Measurements from ENCODE around the gene ILDR1. TPM values are rescaled to one million over a fixed set of nuclear protein-coding genes. Genes with fewer than 3 reads are reported as not detected.

ILDR1 gene
- polyA plus RNA-seq (2013, experiment 1 of 2) = 0.06 TPM
- polyA plus RNA-seq (2013, experiment 2 of 2) = 0.03 TPM

DNA sequence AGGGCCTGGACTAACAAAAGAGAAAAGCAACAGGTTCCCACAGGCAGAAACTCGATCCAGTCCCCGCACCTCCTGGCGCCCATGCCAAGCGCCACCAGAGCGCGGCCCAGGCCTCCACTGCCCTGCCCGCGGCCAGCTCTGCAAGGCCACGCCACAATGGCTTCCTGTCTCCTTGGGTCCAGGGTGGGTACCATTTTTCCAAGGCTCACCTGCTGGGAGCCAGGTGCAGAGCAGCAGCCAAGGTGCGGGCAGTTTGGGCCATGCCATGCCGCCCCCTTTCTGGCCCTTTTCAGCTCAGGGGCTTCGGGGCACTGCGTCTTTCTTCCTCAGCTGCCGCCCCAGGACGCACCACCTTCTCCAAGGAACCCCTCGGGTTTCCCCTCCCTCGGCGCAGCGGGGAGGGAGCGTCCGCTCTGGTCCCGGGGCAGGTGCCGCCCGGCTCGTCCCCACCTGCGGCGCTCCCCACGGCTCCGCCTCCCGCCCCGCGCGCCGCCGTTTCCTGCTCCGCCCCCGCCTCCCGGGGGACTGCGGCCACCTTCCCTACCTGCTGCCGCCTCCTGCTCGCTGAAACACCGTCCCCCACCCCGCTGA lies at the start of gene ILDR1:
Gene ILDR1 (minus strand): TSS at position 437 of the 591 bp plus-strand sequence. CDS start 170 bp downstream, at position 267.
- H3K18ac ChIP-seq (ENCODE audit: low read length) = peak within 1 kb of the TSS; percentile 91
- no peak within 1 kb of the TSS for H3K14ac ChIP-seq (ENCODE audit: low read length)
- H3K27ac ChIP-seq (replicated peaks; ENCODE audit: low read length) = no peak within 1 kb of the TSS
- H2AK5ac ChIP-seq (ENCODE audit: low read depth, low read length) = no peak within 1 kb of the TSS
- H3K9me3 ChIP-seq (replicated peaks in 1 of 2; ENCODE audit: control insufficient read depth in 2 of 2, insufficient read depth in 1 of 2, low read depth in 1 of 2, low read length in 2 of 2) = no peaks in the 10 kb centered on the region
- no peaks in the 10 kb centered on the region for H3K36me3 ChIP-seq (replicated peaks in 1 of 2; ENCODE audit: control insufficient read depth in 2 of 2, insufficient read depth in 2 of 2, low read length in 2 of 2)
- no peaks in the 10 kb centered on the region for H3K79me1 ChIP-seq (ENCODE audit: low read depth, low read length)
- peak within 1 kb of the TSS; percentile 82 for H4K8ac ChIP-seq (ENCODE audit: low read depth, low read length)
- H3K23ac ChIP-seq (ENCODE audit: low read depth, low read length, poor library complexity) = peak within 1 kb of the TSS; percentile 80
- peak within 1 kb of the TSS in 1 of 2 donors; percentile 85 for H3K4me3 ChIP-seq (ENCODE audit: low read length in 2 of 2)
- no peak within 1 kb of the TSS for H2BK15ac ChIP-seq (ENCODE audit: low read length)
- no peak within 1 kb of the TSS for H2BK5ac ChIP-seq (ENCODE audit: low read length)
- H3K4me2 ChIP-seq (ENCODE audit: insufficient read depth, low read length, poor library complexity, severe bottlenecking) = peak within 1 kb of the TSS; percentile 94
- H3K4me1 ChIP-seq (ENCODE audit: control insufficient read depth in 2 of 2, insufficient read depth in 1 of 2, low read depth in 1 of 2, low read length in 2 of 2) = peaks cover 0 to 1% of the 10 kb centered on the region in 2 donors
- no CpG with 5 or more reads among the region's 43 CpGs for WGBS, 2 donors (ENCODE audit: extremely low coverage in 2 of 2, insufficient read length in 2 of 2, insufficient replicate concordance in 1 of 2)
- no peak within 1 kb of the TSS for H3K4ac ChIP-seq (ENCODE audit: low read length)
- H4K91ac ChIP-seq (ENCODE audit: low read depth, low read length, poor library complexity) = no peak within 1 kb of the TSS
- H2AFZ ChIP-seq (ENCODE audit: low read length) = peak within 1 kb of the TSS; percentile 43
- no peak within 1 kb of the TSS for H2BK12ac ChIP-seq (ENCODE audit: low read length)
- peaks cover 0 to 17% (median 15%) of the 10 kb centered on the region in 3 experiments for H3K27me3 ChIP-seq (ENCODE audit: control insufficient read depth in 3 of 3, insufficient read depth in 3 of 3, low read depth in 1 of 3, low read length in 3 of 3)
- no peak within 1 kb of the TSS for H2BK120ac ChIP-seq (ENCODE audit: low read depth, low read length)
- no peak within 1 kb of the TSS for H3K9ac ChIP-seq (ENCODE audit: low read depth, low read length, poor library complexity)
- DNase-seq (ENCODE audit: low spot score) = no peak

- Histone ChIP-seq H3K4me1 (ENCODE audit: control insufficient read depth in 2 of 2, insufficient read depth in 1 of 2, low read depth in 1 of 2, low read length in 2 of 2) (no peaks in the 10 kb centered on the region), H2BK5ac (ENCODE audit: low read length) (no peak overlapping the region), H3K18ac (ENCODE audit: low read length) (no peak overlapping the region), H2AK5ac (ENCODE audit: low read depth, low read length) (no peak overlapping the region), H2AFZ (ENCODE audit: low read length) (no peak overlapping the region), H3K9me3 (replicated peaks in 1 of 2; ENCODE audit: control insufficient read depth in 2 of 2, insufficient read depth in 1 of 2, low read depth in 1 of 2, low read length in 2 of 2) (peaks cover 0 to 3% of the 10 kb centered on the region in 2 donors), H3K27ac (replicated peaks; ENCODE audit: low read length) (no peak overlapping the region), H2BK120ac (ENCODE audit: low read depth, low read length) (no peak overlapping the region), H3K9ac (ENCODE audit: low read depth, low read length, poor library complexity) (no peak overlapping the region), H3K27me3 (ENCODE audit: control insufficient read depth in 3 of 3, insufficient read depth in 3 of 3, low read depth in 1 of 3, low read length in 3 of 3) (no peaks in the 10 kb centered on the region), H2BK12ac (ENCODE audit: low read length) (no peak overlapping the region), H3K14ac (ENCODE audit: low read length) (no peak overlapping the region), H4K8ac (ENCODE audit: low read depth, low read length) (no peak overlapping the region), H3K23ac (ENCODE audit: low read depth, low read length, poor library complexity) (no peak overlapping the region), H3K36me3 (replicated peaks in 1 of 2; ENCODE audit: control insufficient read depth in 2 of 2, insufficient read depth in 2 of 2, low read length in 2 of 2) (no peaks in the 10 kb centered on the region), H3K4ac (ENCODE audit: low read length) (no peak overlapping the region), H3K4me3 (ENCODE audit: low read length in 2 of 2) (no peak overlapping the region), H4K91ac (ENCODE audit: low read depth, low read length, poor library complexity) (no peak overlapping the region), H2BK15ac (ENCODE audit: low read length) (no peak overlapping the region), H3K79me1 (ENCODE audit: low read depth, low read length) (no peaks in the 10 kb centered on the region), H3K4me2 (ENCODE audit: insufficient read depth, low read length, poor library complexity, severe bottlenecking) (no peak overlapping the region)
- DNase-seq (ENCODE audit: low spot score) = no peak
- WGBS, 2 donors (ENCODE audit: extremely low coverage in 2 of 2, insufficient read length in 2 of 2, insufficient replicate concordance in 1 of 2) = no CpG with 5 or more reads among the region's 2 CpGs
Observed at GRCh38 chr3:122067588-122068240, 45.7 kb upstream of the ILDR1 start.

- H3K14ac ChIP-seq (ENCODE audit: low read length) = no peak overlapping the region
- H2AK5ac ChIP-seq (ENCODE audit: low read depth, low read length) = no peak overlapping the region
- H3K9me3 ChIP-seq (replicated peaks in 1 of 2; ENCODE audit: control insufficient read depth in 2 of 2, insufficient read depth in 1 of 2, low read depth in 1 of 2, low read length in 2 of 2) = peaks cover 0 to 3% of the 10 kb centered on the region in 2 donors
- no peak overlapping the region for H3K4ac ChIP-seq (ENCODE audit: low read length)
- no peak overlapping the region for H3K18ac ChIP-seq (ENCODE audit: low read length)
- H3K9ac ChIP-seq (ENCODE audit: low read depth, low read length, poor library complexity) = no peak overlapping the region
- no peaks in the 10 kb centered on the region for H3K36me3 ChIP-seq (replicated peaks in 1 of 2; ENCODE audit: control insufficient read depth in 2 of 2, insufficient read depth in 2 of 2, low read length in 2 of 2)
- H3K27ac ChIP-seq (replicated peaks; ENCODE audit: low read length) = no peak overlapping the region
- H2BK12ac ChIP-seq (ENCODE audit: low read length) = no peak overlapping the region
- no peak overlapping the region for H3K4me2 ChIP-seq (ENCODE audit: insufficient read depth, low read length, poor library complexity, severe bottlenecking)
- H4K8ac ChIP-seq (ENCODE audit: low read depth, low read length) = no peak overlapping the region
- H2BK5ac ChIP-seq (ENCODE audit: low read length) = no peak overlapping the region
- no peak overlapping the region for H4K91ac ChIP-seq (ENCODE audit: low read depth, low read length, poor library complexity)
- DNase-seq (ENCODE audit: low spot score) = no peak
- H3K4me1 ChIP-seq (ENCODE audit: control insufficient read depth in 2 of 2, insufficient read depth in 1 of 2, low read depth in 1 of 2, low read length in 2 of 2) = no peaks in the 10 kb centered on the region
- H2BK120ac ChIP-seq (ENCODE audit: low read depth, low read length) = no peak overlapping the region
- no peak overlapping the region for H3K4me3 ChIP-seq (ENCODE audit: low read length in 2 of 2)
- no CpG with 5 or more reads among the region's 5 CpGs for WGBS, 2 donors (ENCODE audit: extremely low coverage in 2 of 2, insufficient read length in 2 of 2, insufficient replicate concordance in 1 of 2)
- H3K27me3 ChIP-seq (ENCODE audit: control insufficient read depth in 3 of 3, insufficient read depth in 3 of 3, low read depth in 1 of 3, low read length in 3 of 3) = no peaks in the 10 kb centered on the region
- H3K23ac ChIP-seq (ENCODE audit: low read depth, low read length, poor library complexity) = no peak overlapping the region
- no peaks in the 10 kb centered on the region for H3K79me1 ChIP-seq (ENCODE audit: low read depth, low read length)
- peak overlapping the region; percentile 19 for H2AFZ ChIP-seq (ENCODE audit: low read length)
- H2BK15ac ChIP-seq (ENCODE audit: low read length) = no peak overlapping the region
Observed at GRCh38 chr3:122067214-122067550, 45.1 kb upstream of the ILDR1 start.

DNA sequence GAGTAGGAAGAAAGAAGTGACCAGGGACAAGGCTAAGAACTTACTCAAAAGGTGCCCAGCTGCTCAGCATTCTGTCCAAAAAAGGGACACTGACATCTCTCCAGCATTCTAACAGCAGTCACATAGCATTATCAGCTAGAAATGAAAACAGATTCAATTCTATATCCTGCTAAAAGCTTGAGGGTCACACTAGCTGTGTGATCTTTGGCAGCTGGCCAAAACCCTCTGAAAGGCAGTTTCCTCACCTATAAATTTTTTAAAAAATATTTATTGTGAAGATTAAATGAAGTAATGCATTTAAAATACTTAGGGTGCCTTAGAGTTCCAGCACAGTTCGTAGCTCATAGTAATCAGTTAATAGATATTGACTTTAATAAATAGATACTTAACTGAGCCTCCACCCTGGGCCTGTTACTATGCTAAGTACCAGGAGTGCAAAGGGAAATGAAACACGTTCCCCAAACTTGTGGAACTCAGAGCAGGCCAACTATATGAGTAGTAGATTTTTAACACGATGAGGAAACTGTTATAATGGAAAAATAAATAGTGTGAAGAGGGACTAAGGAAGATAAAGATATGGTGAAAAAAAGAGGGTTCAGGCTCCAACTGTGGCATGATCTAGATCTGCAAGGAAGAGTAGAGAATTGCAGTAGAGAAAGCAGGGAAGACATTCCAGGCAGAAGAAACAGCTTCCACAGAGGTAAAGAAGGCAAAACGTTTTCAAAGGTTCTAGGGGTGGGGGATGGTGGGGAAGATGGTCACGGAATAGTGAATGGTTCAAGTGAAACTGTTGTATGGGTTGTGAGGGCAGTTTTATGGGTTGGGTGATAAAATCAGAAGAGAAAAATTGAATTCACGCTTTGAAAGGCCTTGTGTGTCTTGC lies 44.5 kb upstream of the ILDR1 start:
- H3K4me2 ChIP-seq (ENCODE audit: insufficient read depth, low read length, poor library complexity, severe bottlenecking) = no peak overlapping the region
- no peak overlapping the region for H3K18ac ChIP-seq (ENCODE audit: low read length)
- DNase-seq (ENCODE audit: low spot score) = no peak
- H2AFZ ChIP-seq (ENCODE audit: low read length) = peak overlapping the region; percentile 19
- no peak overlapping the region for H4K91ac ChIP-seq (ENCODE audit: low read depth, low read length, poor library complexity)
- no peak overlapping the region for H2BK5ac ChIP-seq (ENCODE audit: low read length)
- H2BK12ac ChIP-seq (ENCODE audit: low read length) = no peak overlapping the region
- no peaks in the 10 kb centered on the region for H3K79me1 ChIP-seq (ENCODE audit: low read depth, low read length)
- H3K27ac ChIP-seq (replicated peaks; ENCODE audit: low read length) = no peak overlapping the region
- H3K23ac ChIP-seq (ENCODE audit: low read depth, low read length, poor library complexity) = no peak overlapping the region
- no peak overlapping the region for H2BK120ac ChIP-seq (ENCODE audit: low read depth, low read length)
- H3K4me1 ChIP-seq (ENCODE audit: control insufficient read depth in 2 of 2, insufficient read depth in 1 of 2, low read depth in 1 of 2, low read length in 2 of 2) = no peaks in the 10 kb centered on the region
- no peaks in the 10 kb centered on the region for H3K27me3 ChIP-seq (ENCODE audit: control insufficient read depth in 3 of 3, insufficient read depth in 3 of 3, low read depth in 1 of 3, low read length in 3 of 3)
- H3K4me3 ChIP-seq (ENCODE audit: low read length in 2 of 2) = no peak overlapping the region
- H2BK15ac ChIP-seq (ENCODE audit: low read length) = no peak overlapping the region
- no peak overlapping the region for H3K4ac ChIP-seq (ENCODE audit: low read length)
- no peak overlapping the region for H3K9ac ChIP-seq (ENCODE audit: low read depth, low read length, poor library complexity)
- H3K9me3 ChIP-seq (replicated peaks in 1 of 2; ENCODE audit: control insufficient read depth in 2 of 2, insufficient read depth in 1 of 2, low read depth in 1 of 2, low read length in 2 of 2) = peaks cover 0 to 3% of the 10 kb centered on the region in 2 donors
- H3K14ac ChIP-seq (ENCODE audit: low read length) = no peak overlapping the region
- H3K36me3 ChIP-seq (replicated peaks in 1 of 2; ENCODE audit: control insufficient read depth in 2 of 2, insufficient read depth in 2 of 2, low read length in 2 of 2) = no peaks in the 10 kb centered on the region
- WGBS, 2 donors (ENCODE audit: extremely low coverage in 2 of 2, insufficient read length in 2 of 2, insufficient replicate concordance in 1 of 2) = 100% methylated on average over 1 of the region's 6 CpGs; no CpG with 5 or more reads in 1 of the 2 donors
- no peak overlapping the region for H2AK5ac ChIP-seq (ENCODE audit: low read depth, low read length)
- H4K8ac ChIP-seq (ENCODE audit: low read depth, low read length) = no peak overlapping the region
